ENCODE data around the gene SLC33A1. TPM values are rescaled to one million over a fixed set of nuclear protein-coding genes. Genes with fewer than 3 reads are reported as not detected.
A peak's percentile ranks its signal among the peaks of the same experiment; 100 is the strongest.

SLC33A1 gene
- 15.7 and 16.1 TPM in 2 replicates for polyA plus RNA-seq
- 39.0 and 44.9 TPM in 2 replicates for polyA minus RNA-seq

GRCh38 chr3:155854141-155854940, at the start of gene SLC33A1:
Gene SLC33A1 (minus strand): TSS chr3:155854427. CDS start chr3:155853997, 430 bp downstream.
- peaks cover 3% of the 10 kb centered on the region for H3F3A ChIP-seq (ENCODE audit: insufficient read depth, low read length, poor library complexity, severe bottlenecking)
- H3K79me2 ChIP-seq (replicated peaks; ENCODE audit: insufficient read depth, low read length), result peaks cover 28% of the 10 kb centered on the region
- no peaks in the 10 kb centered on the region for H3K36me3 ChIP-seq (ENCODE audit: insufficient read depth, low read length)
- H4K20me1 ChIP-seq (ENCODE audit: insufficient read depth), result no peaks in the 10 kb centered on the region
- H3K4me2 ChIP-seq (ENCODE audit: low read length), result peak within 1 kb of the TSS; percentile 87
- H3K27me3 ChIP-seq (ENCODE audit: insufficient read depth, low read depth, low read length), result no peaks in the 10 kb centered on the region
- H3K9me3 ChIP-seq (ENCODE audit: low read length), result no peaks in the 10 kb centered on the region
- H3K27ac ChIP-seq (ENCODE audit: low read length), result peak within 1 kb of the TSS; percentile 81
- peak within 1 kb of the TSS; percentile 66 for H2AFZ ChIP-seq (ENCODE audit: low read depth, low read length)
- H3K9ac ChIP-seq (ENCODE audit: low read length), result peak within 1 kb of the TSS; percentile 75
- peak within 1 kb of the TSS; percentile 83 for H3K4me3 ChIP-seq (ENCODE audit: low read length)
- TF ChIP-seq MXI1 (conservative IDR thresholded peaks at IDR 0.05; ENCODE audit: poor library complexity, severe bottlenecking), result peak; percentile 82
- peak; percentile 13 for TF ChIP-seq CTCF (IDR thresholded peaks at IDR 0.05; ENCODE audit: poor library complexity, severe bottlenecking)
- TF ChIP-seq EZH2 (IDR thresholded peaks at IDR 0.05; ENCODE audit: borderline replicate concordance, insufficient read depth, low read length, poor library complexity, severe bottlenecking), result no peak
- TF ChIP-seq SMC3 (conservative IDR thresholded peaks at IDR 0.05; ENCODE audit: poor library complexity), result peak; percentile 53
- peak; percentile 71 for TF ChIP-seq TAF1 (IDR thresholded peaks at IDR 0.05; ENCODE audit: low read depth)
- TF ChIP-seq RAD21 (conservative IDR thresholded peaks at IDR 0.05), result no peak
- peak; percentile 79 for TF ChIP-seq EP300 (conservative IDR thresholded peaks at IDR 0.05; ENCODE audit: poor library complexity, severe bottlenecking)
- peak; percentile 58 for TF ChIP-seq REST (IDR thresholded peaks at IDR 0.05; ENCODE audit: borderline replicate concordance)
- TF ChIP-seq POLR2AphosphoS5 (IDR thresholded peaks at IDR 0.05), result peak; percentile 72
- H3K9me2 ChIP-seq (ENCODE audit: insufficient read depth, low read length), result no peaks in the 10 kb centered on the region

GRCh38 chr3:155895379-155895900, 41.2 kb upstream of the SLC33A1 start:
- H3K36me3 ChIP-seq (ENCODE audit: insufficient read depth, low read length), result peaks cover 10% of the 10 kb centered on the region
- peaks cover 28% of the 10 kb centered on the region for H3K79me2 ChIP-seq (replicated peaks; ENCODE audit: insufficient read depth, low read length)
- H3F3A ChIP-seq (ENCODE audit: insufficient read depth, low read length, poor library complexity, severe bottlenecking), result no peaks in the 10 kb centered on the region
- no peaks in the 10 kb centered on the region for H3K9me2 ChIP-seq (ENCODE audit: insufficient read depth, low read length)
- H3K27me3 ChIP-seq (ENCODE audit: insufficient read depth, low read depth, low read length), result no peaks in the 10 kb centered on the region
- H2AFZ ChIP-seq (ENCODE audit: low read depth, low read length), result no peak overlapping the region
- H3K9ac ChIP-seq (ENCODE audit: low read length), result no peak overlapping the region
- H3K9me3 ChIP-seq (ENCODE audit: low read length), result no peaks in the 10 kb centered on the region
- H4K20me1 ChIP-seq (ENCODE audit: insufficient read depth), result no peaks in the 10 kb centered on the region
- no peak overlapping the region for H3K27ac ChIP-seq (ENCODE audit: low read length)
- H3K4me2 ChIP-seq (ENCODE audit: low read length), result no peak overlapping the region
- TF ChIP-seq EP300 (conservative IDR thresholded peaks at IDR 0.05; ENCODE audit: poor library complexity, severe bottlenecking) (no peak), EZH2 (IDR thresholded peaks at IDR 0.05; ENCODE audit: borderline replicate concordance, insufficient read depth, low read length, poor library complexity, severe bottlenecking) (no peak), TAF1 (IDR thresholded peaks at IDR 0.05; ENCODE audit: low read depth) (no peak), REST (IDR thresholded peaks at IDR 0.05; ENCODE audit: borderline replicate concordance) (no peak), RAD21 (conservative IDR thresholded peaks at IDR 0.05) (no peak), POLR2AphosphoS5 (IDR thresholded peaks at IDR 0.05) (no peak), MXI1 (conservative IDR thresholded peaks at IDR 0.05; ENCODE audit: poor library complexity, severe bottlenecking) (no peak), SMC3 (conservative IDR thresholded peaks at IDR 0.05; ENCODE audit: poor library complexity) (no peak), CTCF (IDR thresholded peaks at IDR 0.05; ENCODE audit: poor library complexity, severe bottlenecking) (no peak)
- H3K4me3 ChIP-seq (ENCODE audit: low read length), result no peak overlapping the region

Measured in neural cell (in vitro differentiated cells).